ENCODE measurements around the gene TSPAN9. TPM values are rescaled to one million over a fixed set of nuclear protein-coding genes. Genes with fewer than 3 reads are reported as not detected.

TSPAN9 gene
- total RNA-seq, 1 donor from 2014 or later: 23.8 TPM

DNA sequence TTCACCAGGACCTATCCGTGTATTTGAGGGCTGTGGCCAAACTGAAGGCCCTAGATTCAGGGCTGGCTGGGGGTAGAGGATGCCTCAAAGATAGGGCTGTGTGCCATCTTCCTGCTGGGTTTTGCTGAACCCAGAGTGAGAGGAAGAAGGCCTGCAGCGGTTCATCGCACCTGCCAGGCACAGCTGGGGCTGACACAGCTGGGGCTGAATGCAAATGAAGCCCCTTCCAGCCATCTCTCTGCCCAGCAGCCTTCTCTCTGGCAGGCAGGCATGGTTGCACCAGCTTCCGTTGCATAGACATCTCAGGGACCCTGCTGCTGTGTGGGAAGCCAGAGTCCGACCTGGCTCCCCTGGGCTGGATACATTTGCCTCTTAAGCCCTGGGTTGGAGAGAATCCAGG lies 152.4 kb downstream of the TSPAN9 start:
- DNase-seq (ENCODE audit: low read depth, low spot score): no peak
- Mint-ChIP-seq H3K27ac (ENCODE audit: unreplicated experiment) (no peak overlapping the region), H3K27me3 (ENCODE audit: low read depth) (no peaks in the 10 kb centered on the region), H3K4me3 (no peak overlapping the region), H3K36me3 (ENCODE audit: low read depth) (no peaks in the 10 kb centered on the region), H3K4me1 (peaks cover 27% of the 10 kb centered on the region), H3K9me3 (no peaks in the 10 kb centered on the region)
- TF ChIP-seq, protein P1, sequence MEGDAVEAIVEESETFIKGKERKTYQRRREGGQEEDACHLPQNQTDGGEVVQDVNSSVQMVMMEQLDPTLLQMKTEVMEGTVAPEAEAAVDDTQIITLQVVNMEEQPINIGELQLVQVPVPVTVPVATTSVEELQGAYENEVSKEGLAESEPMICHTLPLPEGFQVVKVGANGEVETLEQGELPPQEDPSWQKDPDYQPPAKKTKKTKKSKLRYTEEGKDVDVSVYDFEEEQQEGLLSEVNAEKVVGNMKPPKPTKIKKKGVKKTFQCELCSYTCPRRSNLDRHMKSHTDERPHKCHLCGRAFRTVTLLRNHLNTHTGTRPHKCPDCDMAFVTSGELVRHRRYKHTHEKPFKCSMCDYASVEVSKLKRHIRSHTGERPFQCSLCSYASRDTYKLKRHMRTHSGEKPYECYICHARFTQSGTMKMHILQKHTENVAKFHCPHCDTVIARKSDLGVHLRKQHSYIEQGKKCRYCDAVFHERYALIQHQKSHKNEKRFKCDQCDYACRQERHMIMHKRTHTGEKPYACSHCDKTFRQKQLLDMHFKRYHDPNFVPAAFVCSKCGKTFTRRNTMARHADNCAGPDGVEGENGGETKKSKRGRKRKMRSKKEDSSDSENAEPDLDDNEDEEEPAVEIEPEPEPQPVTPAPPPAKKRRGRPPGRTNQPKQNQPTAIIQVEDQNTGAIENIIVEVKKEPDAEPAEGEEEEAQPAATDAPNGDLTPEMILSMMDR (conservative IDR thresholded peaks at IDR 0.05): no peak

DNA sequence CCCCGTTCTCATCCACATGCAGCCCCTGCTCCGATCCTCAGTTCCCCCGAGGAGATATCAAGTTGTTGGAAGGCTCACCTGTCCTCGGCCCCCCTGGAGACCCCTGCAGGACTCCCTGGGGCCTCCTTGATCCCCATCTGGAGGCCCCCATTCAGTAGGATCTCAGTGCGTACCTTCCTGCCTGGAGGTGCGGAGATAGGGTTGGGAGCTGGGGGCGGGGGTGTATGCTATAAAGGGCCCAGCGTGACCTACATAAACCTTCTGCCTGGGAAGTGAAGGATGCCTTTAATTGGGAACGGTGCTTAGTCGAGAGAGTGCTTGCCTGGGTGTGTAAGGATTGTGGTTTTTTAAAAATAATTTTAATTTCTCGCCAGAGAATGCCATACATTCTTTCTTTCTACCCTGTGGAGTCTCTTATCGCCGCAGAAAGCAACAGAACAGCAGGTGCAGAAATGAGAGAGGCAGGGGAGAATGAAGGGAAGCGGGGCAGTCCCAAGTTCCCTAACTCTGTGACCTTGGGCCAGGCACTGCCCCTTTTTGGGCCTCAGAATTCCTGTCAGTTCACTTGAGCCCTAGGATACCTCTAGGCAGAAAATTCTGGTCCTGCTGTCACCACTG lies 153.7 kb downstream of the TSPAN9 start:
- no peaks in the 10 kb centered on the region for H3K27me3 Mint-ChIP-seq (ENCODE audit: low read depth)
- peak overlapping the region; percentile 43 for H3K27ac Mint-ChIP-seq (ENCODE audit: unreplicated experiment)
- no peaks in the 10 kb centered on the region for H3K36me3 Mint-ChIP-seq (ENCODE audit: low read depth)
- peaks cover 22% of the 10 kb centered on the region for H3K4me1 Mint-ChIP-seq
- DNase-seq (ENCODE audit: low read depth, low spot score): no peak
- no peaks in the 10 kb centered on the region for H3K9me3 Mint-ChIP-seq
- H3K4me3 Mint-ChIP-seq: no peak overlapping the region
- TF ChIP-seq, protein P1 (conservative IDR thresholded peaks at IDR 0.05): no peak

DNA sequence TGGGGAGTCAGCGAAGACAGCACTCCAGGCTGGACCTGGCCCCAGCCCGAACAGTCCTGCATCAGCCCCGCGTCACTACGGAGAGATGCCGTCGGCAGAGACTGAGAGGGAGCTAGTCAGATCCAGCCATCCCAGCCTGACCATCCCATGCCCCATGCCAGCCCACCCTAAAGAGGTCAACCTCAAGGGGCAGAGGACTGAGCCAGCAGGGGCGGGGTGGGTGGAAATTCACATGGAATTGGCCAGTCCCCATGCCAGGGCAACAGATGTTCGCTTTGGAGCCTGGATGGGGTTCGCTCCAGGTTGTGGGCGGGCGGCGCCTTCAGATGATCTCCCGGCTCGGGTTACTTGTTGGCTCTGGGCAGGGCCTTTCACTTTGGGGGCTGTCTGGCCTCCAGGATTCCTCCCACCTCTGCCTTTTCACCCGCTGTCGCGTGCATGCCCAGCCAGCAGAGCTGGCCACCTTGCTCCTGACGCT lies 154.3 kb downstream of the TSPAN9 start:
- TF ChIP-seq, protein P1 (conservative IDR thresholded peaks at IDR 0.05): no peak
- Mint-ChIP-seq H3K27me3 (ENCODE audit: low read depth) (no peaks in the 10 kb centered on the region), H3K4me1 (peaks cover 19% of the 10 kb centered on the region), H3K9me3 (no peaks in the 10 kb centered on the region), H3K27ac (ENCODE audit: unreplicated experiment) (no peak overlapping the region), H3K4me3 (no peak overlapping the region), H3K36me3 (ENCODE audit: low read depth) (no peaks in the 10 kb centered on the region)
- DNase-seq (ENCODE audit: low read depth, low spot score): no peak

DNA sequence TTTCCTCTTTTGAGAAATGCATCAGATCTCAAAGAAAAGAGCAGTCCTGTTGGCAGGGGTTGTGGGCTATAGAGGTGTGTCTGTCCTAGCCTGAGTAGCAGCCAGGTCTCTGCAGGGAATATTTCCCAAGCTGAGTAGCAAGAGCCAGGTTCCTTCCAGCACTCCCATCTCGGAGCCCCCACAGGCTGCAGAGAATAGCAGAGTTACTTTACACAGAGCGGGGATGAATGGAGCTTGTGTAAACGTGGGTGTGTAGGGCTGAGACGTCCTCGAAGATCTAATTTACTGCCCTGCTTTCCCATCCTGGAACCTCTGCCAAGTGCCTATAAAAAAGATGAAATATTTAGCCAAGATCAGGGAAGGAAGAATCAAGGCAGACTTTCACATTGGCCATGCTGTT lies 156.6 kb downstream of the TSPAN9 start:
- Mint-ChIP-seq H3K27me3 (ENCODE audit: low read depth) (no peaks in the 10 kb centered on the region), H3K4me3 (no peak overlapping the region), H3K9me3 (no peaks in the 10 kb centered on the region), H3K4me1 (peaks cover 25% of the 10 kb centered on the region), H3K36me3 (ENCODE audit: low read depth) (no peaks in the 10 kb centered on the region), H3K27ac (ENCODE audit: unreplicated experiment) (no peak overlapping the region)
- DNase-seq (ENCODE audit: low read depth, low spot score): no peak
- TF ChIP-seq, protein P1 (conservative IDR thresholded peaks at IDR 0.05): no peak

DNA sequence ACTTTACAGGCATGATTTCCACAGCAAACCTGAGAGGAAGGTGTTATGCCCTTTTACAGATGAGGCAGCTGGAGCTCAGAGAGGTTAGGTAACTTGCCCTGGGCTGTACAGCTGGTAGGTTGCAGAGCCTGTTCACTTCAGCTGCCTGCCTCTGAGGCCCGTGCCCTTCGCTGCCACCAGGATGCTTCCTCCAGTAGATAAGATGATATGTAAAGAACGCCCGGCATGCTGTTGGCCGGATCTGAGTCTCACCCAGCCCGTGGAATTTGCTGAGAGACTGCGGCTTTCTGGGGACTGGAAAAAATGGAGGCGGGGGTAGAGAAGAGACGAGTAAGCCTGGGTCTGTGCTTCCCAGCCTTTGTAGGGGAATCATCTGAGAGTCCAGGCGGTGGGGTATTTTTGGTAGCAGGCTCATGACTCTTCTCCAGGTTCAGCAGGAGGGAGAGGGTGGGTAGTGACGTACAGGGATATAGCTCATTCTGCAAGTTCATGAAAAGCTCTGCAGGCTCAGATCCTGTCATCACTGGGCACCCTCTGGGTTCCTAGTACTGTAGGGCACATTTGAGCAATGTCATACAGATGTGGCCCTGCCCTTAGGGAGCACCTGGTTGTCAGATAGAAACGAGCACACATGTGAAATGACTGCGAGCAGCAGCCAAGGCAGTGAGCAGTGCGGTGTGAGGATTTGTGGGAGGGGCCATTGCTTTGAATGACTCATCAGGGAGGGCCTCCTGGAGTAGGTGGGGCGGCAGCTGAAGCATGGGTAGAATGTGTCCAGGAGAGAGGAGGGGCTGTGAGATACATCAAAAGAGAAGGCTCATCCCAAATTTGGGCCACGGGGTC lies 159.4 kb downstream of the TSPAN9 start:
- no peaks in the 10 kb centered on the region for H3K36me3 Mint-ChIP-seq (ENCODE audit: low read depth)
- no peak overlapping the region for H3K4me3 Mint-ChIP-seq
- no peaks in the 10 kb centered on the region for H3K27me3 Mint-ChIP-seq (ENCODE audit: low read depth)
- H3K4me1 Mint-ChIP-seq: peaks cover 25% of the 10 kb centered on the region
- DNase-seq (ENCODE audit: low read depth, low spot score): no peak
- TF ChIP-seq, protein P1 (conservative IDR thresholded peaks at IDR 0.05): no peak
- H3K27ac Mint-ChIP-seq (ENCODE audit: unreplicated experiment): peak overlapping the region; percentile 32
- no peaks in the 10 kb centered on the region for H3K9me3 Mint-ChIP-seq

Data from neural crest cell (in vitro differentiated cells).